HG03457 (cell line): Measurements from ENCODE around the gene HDAC9.

ENCODE experiments used
- ATAC-seq: cut with Tn5 transposase; IDR thresholded peaks from one replicate; pipeline ENCODE4 v1.9.1; 2021; ENCODE audit warnings: moderate number of reproducible peaks; ENCODE audit not compliant: unreplicated experiment

HDAC9 gene

DNA sequence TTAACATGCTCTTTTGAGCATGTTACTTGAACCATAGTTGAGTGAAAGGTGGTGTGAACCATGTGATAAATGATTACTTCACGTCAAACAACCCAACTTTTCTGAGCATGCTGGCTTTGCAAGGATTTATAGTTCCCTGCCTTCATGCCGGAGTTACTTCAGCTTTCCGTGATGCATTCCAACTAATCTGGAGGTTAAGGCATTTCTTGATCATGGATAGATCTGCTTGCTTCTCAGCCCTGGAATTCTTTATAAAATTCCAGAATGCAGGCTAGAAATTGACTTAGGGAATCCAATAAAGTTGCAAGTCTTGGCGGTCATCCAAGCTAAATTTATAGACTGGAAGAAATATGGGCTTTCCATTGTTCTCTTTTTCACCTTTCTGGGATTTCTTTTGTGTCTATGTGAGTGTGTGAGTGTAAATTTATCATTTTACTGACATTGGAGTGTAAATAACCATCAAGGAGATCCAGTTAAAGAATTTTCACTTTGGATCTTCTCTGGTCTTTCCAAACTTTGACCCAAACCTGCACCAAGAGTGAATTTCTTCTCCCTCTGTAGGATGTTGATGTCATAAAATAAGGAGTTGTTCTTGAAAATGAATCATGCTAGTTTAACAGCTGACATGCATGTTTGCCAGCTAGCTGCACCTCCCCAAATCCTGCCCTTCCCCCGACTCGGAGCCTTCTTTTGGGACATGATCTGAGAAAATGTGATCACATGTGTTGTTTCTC is 332.9 kb downstream of the HDAC9 start:
- no peak for ATAC-seq

- no peak for ATAC-seq
These were observed 333.7 kb downstream of the HDAC9 start for GRCh38 chr7:18828994-18829857.

GRCh38 chr7:18829858-18830285 is 334.3 kb downstream of the HDAC9 start:
- ATAC-seq = no peak

DNA sequence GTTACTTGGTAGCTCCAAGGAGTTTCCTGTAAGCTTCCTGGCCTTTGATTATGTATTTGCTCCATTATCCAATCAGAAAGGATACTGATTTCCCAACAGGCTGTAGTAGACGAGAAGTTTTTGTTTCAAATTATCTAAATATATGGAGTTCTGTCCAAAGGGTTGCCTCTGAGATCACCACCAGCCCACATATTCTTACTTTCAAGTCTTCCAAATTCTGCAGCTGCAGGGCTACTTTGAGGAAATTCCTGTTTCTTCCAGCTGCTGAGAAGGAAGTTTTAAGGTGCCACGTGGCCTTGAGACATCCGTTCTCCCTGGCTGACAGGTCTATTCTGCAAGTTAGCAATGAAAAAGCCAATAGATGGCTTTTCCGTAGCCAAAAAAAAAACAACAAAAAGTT is 335.9 kb downstream of the HDAC9 start:
- no peak for ATAC-seq

DNA sequence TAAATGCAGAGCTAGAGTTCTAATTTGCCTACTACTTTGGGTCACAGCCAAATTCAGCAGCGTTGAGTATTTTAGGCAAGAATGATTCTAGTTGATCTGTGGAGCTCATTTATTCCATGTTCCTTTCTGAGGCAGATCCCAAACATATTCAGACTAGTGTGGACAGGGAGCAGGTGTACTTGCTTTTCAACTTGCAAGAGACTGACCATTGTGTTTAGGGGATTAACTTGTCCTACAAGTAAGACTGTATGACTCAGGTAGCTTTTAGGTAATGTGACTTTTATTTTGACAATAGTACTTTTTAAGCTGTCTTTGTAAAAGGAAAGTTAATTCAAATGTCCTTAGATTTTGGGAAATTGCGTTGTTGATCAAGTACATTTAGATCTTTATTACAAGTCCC is 336.4 kb downstream of the HDAC9 start:
- no peak for ATAC-seq

- ATAC-seq = no peak
These were observed 339.0 kb downstream of the HDAC9 start for GRCh38 chr7:18834577-18834976.

DNA sequence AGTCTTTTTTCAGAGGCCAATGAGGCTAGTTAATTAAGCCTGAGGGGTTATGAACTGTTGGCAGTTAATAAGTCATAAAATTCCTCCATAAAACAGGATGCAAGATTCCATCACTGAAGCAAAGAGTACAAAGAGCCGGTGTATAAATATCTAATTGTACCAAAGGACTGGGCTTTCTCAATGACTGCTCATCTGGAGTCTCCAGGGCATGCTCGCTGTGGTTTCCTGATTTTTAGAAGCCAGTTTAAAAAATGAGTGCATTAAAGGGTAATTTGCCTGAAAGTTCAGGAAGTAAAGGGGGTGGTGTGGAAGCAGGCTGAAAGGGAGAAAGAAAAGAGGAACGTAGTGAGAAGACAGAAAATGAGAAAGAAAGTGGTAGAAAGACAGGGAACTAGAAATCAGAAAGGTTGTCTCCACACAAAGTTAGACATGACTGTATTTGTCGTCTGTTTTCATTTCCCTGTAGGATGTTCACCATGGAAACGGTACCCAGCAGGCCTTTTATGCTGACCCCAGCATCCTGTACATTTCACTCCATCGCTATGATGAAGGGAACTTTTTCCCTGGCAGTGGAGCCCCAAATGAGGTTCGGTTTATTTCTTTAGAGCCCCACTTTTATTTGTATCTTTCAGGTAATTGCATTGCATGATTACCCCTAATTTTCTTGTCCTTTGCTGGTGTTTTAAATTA is 339.6 kb downstream of the HDAC9 start:
- no peak for ATAC-seq

DNA sequence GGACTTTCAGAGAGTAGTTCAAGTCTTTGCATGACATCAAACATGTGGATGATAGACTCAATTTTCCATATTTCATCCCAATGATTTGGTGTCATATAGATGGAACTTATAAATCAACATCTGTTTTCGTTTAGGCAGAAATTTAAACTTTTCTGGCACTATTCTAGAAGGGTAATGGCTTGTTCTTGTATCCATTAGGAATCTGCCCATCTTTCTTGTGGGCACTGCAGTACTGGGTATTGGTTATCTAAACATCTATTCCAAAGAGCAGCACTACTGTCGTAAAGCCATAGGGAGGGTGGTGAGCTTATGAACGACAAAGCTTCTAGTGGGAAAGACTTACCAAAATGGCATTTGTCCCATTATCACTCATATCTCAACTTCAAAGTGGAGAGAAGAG is 348.4 kb downstream of the HDAC9 start:
- ATAC-seq = no peak

- ATAC-seq = no peak
These were observed 349.2 kb downstream of the HDAC9 start for GRCh38 chr7:18844735-18845134.

DNA sequence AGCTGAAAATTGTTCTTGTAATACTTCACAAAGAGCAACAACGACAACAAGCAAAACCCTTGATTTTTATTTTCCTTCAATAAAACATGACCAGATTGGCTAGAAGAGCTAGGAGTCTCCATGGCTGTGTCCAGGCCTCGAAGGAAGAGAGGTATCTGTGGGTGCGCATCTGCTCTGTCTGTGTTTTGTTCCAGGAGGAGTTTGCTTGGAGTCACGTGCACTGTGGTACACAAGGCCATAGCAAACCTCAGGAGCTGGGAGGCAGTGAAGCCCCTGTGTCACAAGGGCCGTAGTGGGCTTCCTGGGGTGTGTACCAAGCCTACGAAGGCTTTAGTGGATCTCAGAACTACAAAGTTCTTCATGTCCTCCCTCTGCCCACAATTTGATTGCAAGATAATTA is 350.2 kb downstream of the HDAC9 start:
- no peak for ATAC-seq

- ATAC-seq = no peak
These were observed 351.2 kb downstream of the HDAC9 start for GRCh38 chr7:18846765-18847215.

DNA sequence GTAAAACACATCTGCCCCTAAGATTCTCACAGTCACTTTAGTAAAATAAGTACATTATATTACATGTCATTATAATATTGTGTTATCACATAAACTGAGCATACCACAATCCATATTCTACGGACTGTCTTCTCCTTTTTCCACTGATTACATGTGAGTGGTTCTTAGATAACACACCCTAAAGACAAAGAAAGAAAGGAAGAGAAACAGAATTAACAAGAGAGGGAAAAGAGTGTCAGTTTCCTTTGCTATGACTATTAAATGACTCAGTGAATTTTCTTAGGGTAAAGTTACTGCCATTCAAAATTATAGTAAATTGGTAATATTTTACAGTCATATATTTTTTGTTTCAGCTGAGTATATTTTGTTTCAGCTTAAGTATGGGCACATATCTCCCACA is 353.6 kb downstream of the HDAC9 start:
- ATAC-seq = no peak

DNA sequence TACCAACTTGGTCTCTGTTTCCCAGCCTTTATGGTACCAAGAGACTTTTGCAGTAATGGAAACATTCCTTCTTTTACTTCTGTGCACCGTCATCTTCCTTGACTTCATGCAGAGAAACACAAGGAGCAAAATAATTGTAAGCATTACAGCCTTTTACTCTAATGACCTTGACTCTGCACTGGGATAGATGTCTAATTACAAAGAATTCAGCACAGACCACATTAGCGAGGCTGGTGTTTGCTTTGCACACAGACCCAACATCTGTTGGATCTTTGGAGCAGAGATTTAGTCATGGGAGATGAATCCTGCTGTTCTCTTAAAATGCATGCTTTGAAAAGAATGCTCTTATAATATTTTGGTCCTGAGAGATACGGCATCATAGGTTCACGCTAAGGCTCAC is 360.2 kb downstream of the HDAC9 start:
- ATAC-seq = no peak

DNA sequence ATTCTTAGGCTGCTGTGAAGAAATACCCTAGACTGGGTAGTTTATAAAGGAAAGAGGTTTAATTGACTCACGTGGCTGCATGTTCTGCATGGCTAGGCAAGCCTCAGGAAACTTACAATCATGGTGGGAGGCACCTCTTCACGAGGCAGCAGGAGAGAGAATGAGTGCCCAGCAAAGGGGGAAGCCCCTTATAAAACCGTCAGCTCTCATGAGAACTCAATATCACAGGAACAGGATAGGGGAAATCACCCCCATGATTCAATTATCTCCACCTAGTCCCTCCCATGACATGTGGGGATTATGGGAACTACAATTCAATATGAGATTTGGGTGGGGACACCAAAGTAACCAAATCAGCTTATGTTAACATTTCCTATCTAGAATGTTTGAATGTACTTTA is 362.7 kb downstream of the HDAC9 start:
- no peak for ATAC-seq

DNA sequence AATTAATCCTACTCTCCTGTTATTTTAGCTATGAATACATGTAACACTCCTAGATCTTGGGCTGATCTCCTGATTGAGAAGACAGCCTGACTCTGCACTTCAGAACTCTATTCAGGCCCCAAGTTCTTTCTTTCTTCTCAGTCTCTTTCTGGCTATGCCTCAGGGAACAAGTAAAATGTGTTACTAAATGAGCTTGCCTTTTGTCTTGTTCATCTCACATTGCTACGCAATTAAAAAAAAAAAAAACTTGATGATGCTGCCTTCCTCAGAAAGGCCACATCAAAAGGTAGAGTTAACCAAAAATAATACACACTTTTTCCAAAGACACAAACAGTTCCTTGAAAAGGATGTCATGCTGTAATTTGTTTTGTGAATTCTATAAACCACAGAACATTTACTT is 363.8 kb downstream of the HDAC9 start:
- no peak for ATAC-seq

DNA sequence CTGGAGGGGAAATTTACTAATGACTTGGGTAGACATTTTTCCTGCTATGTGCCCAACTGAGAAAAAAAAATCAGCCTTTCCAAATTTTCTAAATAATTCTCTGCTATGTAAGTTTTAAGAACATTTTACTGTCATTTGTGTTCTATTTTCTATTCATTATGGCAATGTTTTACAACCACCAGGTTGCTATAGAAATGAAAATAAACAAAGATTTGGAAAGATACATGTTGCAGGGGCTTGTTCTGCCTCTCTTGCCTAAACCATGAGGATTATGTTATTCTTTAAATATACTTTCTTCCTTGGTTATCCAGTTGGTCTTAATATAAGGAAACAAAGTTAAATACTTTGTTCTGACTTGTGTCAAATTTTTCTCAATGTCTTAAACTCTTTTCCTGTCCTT is 364.7 kb downstream of the HDAC9 start:
- no peak for ATAC-seq

- ATAC-seq = no peak
These were observed 366.1 kb downstream of the HDAC9 start for GRCh38 chr7:18861514-18862118.

GRCh38 chr7:18864967-18865366 is 369.4 kb downstream of the HDAC9 start:
- no peak for ATAC-seq

DNA sequence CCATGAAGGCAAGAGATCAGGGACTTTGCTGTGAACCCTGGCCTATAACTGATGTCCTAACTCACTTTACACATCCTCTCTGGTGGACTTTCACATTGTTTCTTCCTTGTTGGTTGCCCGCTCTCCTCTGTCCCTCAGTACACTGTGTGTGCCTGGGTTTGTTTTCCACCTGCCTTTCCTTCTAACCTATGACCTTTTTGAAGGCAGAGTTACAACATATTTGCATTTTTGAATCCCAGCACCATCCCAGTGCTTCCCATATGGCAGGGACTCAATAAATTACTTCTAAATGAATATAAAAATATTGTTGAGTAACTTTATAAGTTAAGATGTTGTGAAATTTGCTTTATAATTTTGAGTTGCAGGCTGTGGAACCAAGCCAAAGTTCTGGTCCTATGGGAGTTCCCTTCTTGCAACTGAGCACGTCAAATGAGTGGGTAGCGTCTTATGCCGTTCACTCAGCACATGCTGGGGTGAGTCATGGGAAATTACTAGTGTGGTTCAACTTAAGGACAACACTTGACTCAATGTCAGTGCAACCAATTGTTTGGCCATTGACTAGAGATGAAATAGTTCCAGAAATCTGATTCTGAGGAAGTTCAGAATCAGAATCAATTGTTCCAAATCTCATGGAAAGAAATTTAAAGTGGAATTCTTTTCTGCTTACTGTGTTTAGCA is 370.9 kb downstream of the HDAC9 start:
- no peak for ATAC-seq

DNA sequence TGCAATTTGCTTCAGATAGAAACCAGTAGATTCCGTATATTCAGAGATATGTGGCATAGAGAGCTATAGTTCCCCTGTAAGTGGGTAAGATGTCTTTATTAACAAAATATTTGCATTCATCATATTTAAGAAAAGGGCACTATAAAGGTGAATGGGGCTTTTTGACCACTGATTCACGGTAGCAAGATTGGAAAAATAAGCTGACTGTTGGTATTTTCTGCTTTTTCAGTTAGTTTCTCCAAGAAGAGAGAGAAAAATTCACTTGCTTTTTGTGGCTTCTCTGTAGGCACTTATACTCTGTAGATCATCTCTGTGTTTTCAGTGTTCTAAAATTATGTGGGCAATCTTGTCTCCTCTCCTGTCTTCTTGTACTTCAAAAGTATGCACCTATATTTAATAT is 376.8 kb downstream of the HDAC9 start:
- no peak for ATAC-seq
